Measurements from ENCODE around the gene CHTOP.

Gene CHTOP

DNA sequence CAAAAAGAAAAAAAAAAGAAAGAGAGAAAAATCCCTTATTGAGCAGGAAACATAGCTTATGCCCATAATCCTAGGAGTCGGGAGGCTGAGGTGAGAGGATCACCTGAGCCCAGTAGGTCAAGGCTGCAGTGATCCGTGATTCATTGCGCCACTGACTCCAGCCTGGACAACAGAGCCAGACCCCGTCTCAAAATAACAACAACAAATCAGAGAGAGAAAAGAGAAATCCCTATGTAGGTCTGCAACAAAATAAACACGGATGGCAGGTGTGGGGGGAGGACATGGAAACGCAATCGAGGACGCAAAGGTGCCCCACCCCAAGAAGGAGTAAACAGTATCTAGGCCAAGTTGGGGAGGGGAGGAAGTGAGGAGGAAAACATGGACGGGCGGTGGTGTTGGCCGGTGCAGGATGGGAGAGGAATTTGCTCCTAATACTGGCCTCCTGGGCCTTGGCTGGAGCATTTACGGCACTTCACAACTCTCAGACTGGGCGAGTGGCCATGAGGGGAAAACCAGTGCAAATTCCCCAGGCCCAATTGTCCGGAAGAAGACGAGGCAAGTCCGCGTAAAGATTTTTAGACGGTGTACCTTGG lies 609 bp upstream of the CHTOP start:
- TF ChIP-seq, protein P1, sequence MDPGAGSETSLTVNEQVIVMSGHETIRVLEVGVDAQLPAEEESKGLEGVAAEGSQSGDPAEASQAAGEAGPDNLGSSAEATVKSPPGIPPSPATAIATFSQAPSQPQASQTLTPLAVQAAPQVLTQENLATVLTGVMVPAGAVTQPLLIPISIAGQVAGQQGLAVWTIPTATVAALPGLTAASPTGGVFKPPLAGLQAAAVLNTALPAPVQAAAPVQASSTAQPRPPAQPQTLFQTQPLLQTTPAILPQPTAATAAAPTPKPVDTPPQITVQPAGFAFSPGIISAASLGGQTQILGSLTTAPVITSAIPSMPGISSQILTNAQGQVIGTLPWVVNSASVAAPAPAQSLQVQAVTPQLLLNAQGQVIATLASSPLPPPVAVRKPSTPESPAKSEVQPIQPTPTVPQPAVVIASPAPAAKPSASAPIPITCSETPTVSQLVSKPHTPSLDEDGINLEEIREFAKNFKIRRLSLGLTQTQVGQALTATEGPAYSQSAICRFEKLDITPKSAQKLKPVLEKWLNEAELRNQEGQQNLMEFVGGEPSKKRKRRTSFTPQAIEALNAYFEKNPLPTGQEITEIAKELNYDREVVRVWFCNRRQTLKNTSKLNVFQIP (CRISPR knock-in tag; IDR thresholded peaks at IDR 0.05; ENCODE audit: borderline replicate concordance, low read depth), result no peak
- ATAC-seq, result no peak

DNA sequence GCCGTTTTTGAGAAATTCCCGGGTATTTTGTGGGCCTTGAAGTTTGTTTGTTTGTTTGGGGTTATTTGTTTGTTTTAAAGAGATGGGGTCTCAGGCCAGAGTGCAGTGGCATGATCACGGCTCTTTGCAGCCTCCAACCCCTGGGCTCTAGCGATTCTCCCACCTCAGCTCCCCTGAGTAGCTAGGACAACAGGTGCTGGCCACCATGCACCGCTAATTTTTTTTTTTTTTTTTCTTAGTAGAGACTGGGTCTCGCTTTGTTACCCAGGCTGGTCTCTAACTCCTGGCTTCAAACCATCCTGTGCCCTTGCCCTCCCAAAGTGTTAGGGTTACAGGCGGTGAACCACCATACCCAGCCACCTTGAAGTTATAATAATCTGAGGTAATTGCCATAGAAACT lies 2.0 kb downstream of the CHTOP start:
- no peak for ATAC-seq
- TF ChIP-seq TCF4 (CRISPR knock-in tag; IDR thresholded peaks at IDR 0.05; ENCODE audit: borderline replicate concordance) (no peak), ZFP3 (CRISPR knock-in tag; IDR thresholded peaks at IDR 0.05) (no peak), ESRRG (CRISPR knock-in tag; IDR thresholded peaks at IDR 0.05) (no peak), SNAI2 (CRISPR knock-in tag; IDR thresholded peaks at IDR 0.05) (no peak), ZNF70 (CRISPR knock-in tag; IDR thresholded peaks at IDR 0.05) (no peak), CSDC2 (CRISPR knock-in tag; IDR thresholded peaks at IDR 0.05) (no peak), ARNTL (CRISPR knock-in tag; IDR thresholded peaks at IDR 0.05; ENCODE audit: borderline replicate concordance, low read depth) (no peak), RARB (CRISPR knock-in tag; IDR thresholded peaks at IDR 0.05) (no peak), ZNF565 (CRISPR knock-in tag; conservative IDR thresholded peaks at IDR 0.05; ENCODE audit: low read depth) (no peak), PPARA (CRISPR knock-in tag; IDR thresholded peaks at IDR 0.05; ENCODE audit: borderline replicate concordance) (no peak), OSR1 (CRISPR knock-in tag; IDR thresholded peaks at IDR 0.05) (no peak), ISL1 (CRISPR knock-in tag; IDR thresholded peaks at IDR 0.05) (no peak), TOX (CRISPR knock-in tag; IDR thresholded peaks at IDR 0.05; ENCODE audit: borderline replicate concordance) (no peak), ZC3H10 (CRISPR knock-in tag; IDR thresholded peaks at IDR 0.05) (no peak)
- TF ChIP-seq, protein P2, sequence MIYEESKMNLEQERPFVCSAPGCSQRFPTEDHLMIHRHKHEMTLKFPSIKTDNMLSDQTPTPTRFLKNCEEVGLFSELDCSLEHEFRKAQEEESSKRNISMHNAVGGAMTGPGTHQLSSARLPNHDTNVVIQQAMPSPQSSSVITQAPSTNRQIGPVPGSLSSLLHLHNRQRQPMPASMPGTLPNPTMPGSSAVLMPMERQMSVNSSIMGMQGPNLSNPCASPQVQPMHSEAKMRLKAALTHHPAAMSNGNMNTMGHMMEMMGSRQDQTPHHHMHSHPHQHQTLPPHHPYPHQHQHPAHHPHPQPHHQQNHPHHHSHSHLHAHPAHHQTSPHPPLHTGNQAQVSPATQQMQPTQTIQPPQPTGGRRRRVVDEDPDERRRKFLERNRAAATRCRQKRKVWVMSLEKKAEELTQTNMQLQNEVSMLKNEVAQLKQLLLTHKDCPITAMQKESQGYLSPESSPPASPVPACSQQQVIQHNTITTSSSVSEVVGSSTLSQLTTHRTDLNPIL (CRISPR knock-in tag; IDR thresholded peaks at IDR 0.05; ENCODE audit: low read depth), result no peak
- TF ChIP-seq, protein P1 (CRISPR knock-in tag; IDR thresholded peaks at IDR 0.05; ENCODE audit: borderline replicate concordance, low read depth), result no peak
- TF ChIP-seq, protein P3, sequence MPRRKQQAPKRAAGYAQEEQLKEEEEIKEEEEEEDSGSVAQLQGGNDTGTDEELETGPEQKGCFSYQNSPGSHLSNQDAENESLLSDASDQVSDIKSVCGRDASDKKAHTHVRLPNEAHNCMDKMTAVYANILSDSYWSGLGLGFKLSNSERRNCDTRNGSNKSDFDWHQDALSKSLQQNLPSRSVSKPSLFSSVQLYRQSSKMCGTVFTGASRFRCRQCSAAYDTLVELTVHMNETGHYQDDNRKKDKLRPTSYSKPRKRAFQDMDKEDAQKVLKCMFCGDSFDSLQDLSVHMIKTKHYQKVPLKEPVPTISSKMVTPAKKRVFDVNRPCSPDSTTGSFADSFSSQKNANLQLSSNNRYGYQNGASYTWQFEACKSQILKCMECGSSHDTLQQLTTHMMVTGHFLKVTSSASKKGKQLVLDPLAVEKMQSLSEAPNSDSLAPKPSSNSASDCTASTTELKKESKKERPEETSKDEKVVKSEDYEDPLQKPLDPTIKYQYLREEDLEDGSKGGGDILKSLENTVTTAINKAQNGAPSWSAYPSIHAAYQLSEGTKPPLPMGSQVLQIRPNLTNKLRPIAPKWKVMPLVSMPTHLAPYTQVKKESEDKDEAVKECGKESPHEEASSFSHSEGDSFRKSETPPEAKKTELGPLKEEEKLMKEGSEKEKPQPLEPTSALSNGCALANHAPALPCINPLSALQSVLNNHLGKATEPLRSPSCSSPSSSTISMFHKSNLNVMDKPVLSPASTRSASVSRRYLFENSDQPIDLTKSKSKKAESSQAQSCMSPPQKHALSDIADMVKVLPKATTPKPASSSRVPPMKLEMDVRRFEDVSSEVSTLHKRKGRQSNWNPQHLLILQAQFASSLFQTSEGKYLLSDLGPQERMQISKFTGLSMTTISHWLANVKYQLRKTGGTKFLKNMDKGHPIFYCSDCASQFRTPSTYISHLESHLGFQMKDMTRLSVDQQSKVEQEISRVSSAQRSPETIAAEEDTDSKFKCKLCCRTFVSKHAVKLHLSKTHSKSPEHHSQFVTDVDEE (CRISPR knock-in tag; IDR thresholded peaks at IDR 0.05), result no peak
- TF ChIP-seq, protein P4, sequence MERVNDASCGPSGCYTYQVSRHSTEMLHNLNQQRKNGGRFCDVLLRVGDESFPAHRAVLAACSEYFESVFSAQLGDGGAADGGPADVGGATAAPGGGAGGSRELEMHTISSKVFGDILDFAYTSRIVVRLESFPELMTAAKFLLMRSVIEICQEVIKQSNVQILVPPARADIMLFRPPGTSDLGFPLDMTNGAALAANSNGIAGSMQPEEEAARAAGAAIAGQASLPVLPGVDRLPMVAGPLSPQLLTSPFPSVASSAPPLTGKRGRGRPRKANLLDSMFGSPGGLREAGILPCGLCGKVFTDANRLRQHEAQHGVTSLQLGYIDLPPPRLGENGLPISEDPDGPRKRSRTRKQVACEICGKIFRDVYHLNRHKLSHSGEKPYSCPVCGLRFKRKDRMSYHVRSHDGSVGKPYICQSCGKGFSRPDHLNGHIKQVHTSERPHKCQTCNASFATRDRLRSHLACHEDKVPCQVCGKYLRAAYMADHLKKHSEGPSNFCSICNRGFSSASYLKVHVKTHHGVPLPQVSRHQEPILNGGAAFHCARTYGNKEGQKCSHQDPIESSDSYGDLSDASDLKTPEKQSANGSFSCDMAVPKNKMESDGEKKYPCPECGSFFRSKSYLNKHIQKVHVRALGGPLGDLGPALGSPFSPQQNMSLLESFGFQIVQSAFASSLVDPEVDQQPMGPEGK (CRISPR knock-in tag; IDR thresholded peaks at IDR 0.05; ENCODE audit: borderline replicate concordance), result no peak

DNA sequence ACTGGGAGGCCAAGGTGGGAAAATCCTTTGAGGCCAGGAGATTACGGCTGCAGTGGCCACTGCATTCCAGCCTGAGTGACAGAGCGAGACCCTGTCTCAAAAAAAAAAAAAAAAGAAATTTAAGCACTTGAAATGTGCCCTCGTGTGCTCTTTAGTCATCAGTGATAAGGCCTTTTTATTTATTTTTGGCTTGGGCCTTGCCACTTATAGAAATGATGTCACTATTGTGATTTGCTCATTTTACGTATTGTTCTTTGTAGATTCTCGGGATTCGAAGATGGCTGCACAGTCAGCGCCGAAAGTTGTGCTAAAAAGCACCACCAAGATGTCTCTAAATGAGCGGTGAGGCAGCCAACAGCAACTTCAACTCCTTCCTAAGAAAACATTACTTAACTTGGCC lies 2.4 kb downstream of the CHTOP start:
- no peak for ATAC-seq
- no peak for TF ChIP-seq ARNTL (CRISPR knock-in tag; IDR thresholded peaks at IDR 0.05; ENCODE audit: borderline replicate concordance, low read depth)
- TF ChIP-seq ZFP3 (CRISPR knock-in tag; IDR thresholded peaks at IDR 0.05), result no peak
- TF ChIP-seq OSR1 (CRISPR knock-in tag; IDR thresholded peaks at IDR 0.05), result no peak
- TF ChIP-seq ISL1 (CRISPR knock-in tag; IDR thresholded peaks at IDR 0.05), result no peak
- TF ChIP-seq GLIS3 (CRISPR knock-in tag; IDR thresholded peaks at IDR 0.05), result no peak
- TF ChIP-seq ZFP30 (CRISPR knock-in tag; IDR thresholded peaks at IDR 0.05), result no peak
- TF ChIP-seq TCF4 (CRISPR knock-in tag; IDR thresholded peaks at IDR 0.05; ENCODE audit: borderline replicate concordance), result no peak
- TF ChIP-seq CSDC2 (CRISPR knock-in tag; IDR thresholded peaks at IDR 0.05), result no peak
- TF ChIP-seq, protein P3 (CRISPR knock-in tag; IDR thresholded peaks at IDR 0.05), result no peak
- TF ChIP-seq, protein P1 (CRISPR knock-in tag; IDR thresholded peaks at IDR 0.05; ENCODE audit: borderline replicate concordance, low read depth), result no peak
- no peak for TF ChIP-seq BACH2 (CRISPR knock-in tag; IDR thresholded peaks at IDR 0.05; ENCODE audit: borderline replicate concordance)
- no peak for TF ChIP-seq ZNF565 (CRISPR knock-in tag; conservative IDR thresholded peaks at IDR 0.05; ENCODE audit: low read depth)
- TF ChIP-seq ZNF70 (CRISPR knock-in tag; IDR thresholded peaks at IDR 0.05), result no peak
